HG02623 (cell line): Measurements from ENCODE around the gene NRXN2.

Experiments
- ATAC-seq: cut with Tn5 transposase; IDR thresholded peaks from one replicate; pipeline ENCODE4 v1.9.1; 2021; ENCODE audit warnings: moderate library complexity; ENCODE audit not compliant: unreplicated experiment

Gene NRXN2

DNA sequence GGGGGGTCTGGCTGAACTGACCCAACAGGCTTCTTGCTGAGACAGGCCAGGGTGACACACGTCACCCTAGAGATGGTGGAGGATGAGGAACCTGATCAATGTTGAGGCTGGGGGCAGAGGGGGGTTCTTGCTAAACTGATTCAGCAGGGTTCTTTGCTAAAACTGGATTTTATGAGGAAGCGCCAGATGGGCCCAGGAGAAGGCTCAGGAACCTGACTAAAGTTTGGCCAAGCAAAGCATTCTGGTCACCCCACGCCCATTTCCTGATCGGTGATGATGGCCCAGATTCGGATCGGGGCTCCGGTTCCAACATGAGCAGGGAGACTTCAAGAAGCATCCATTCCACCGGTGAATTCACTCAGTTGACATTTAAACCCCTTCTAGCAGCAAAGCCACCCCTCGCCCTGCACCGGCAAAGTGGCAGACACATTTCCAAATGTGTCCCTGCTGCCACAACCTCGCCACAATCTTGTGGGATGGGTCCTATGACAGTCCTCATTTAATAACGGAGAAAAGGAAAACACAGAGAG is 166.2 kb downstream of the NRXN2 start:
- ATAC-seq, result no peak
